ENCODE data around the gene AMELX. TPM values are rescaled to one million over a fixed set of nuclear protein-coding genes. Genes with fewer than 3 reads are reported as not detected.

AMELX gene
- not detected for total RNA-seq

- Mint-ChIP-seq H3K27ac (no peak within 1 kb of the TSS), H3K4me1 (no peaks in the 10 kb centered on the region), H3K4me3 (no peak within 1 kb of the TSS), H3K27me3 (no peaks in the 10 kb centered on the region), H3K36me3 (no peaks in the 10 kb centered on the region), H3K9me3 (no peaks in the 10 kb centered on the region)
- no peak for DNase-seq
Measured at GRCh38 chrX:11293113-11293512, at the start of gene AMELX. Gene AMELX (plus strand): TSS chrX:11293413. CDS start chrX:11294789, 1,376 bp downstream.

GRCh38 chrX:11244636-11245035 is 48.6 kb upstream of the AMELX start:
- H3K4me3 Mint-ChIP-seq, result no peak overlapping the region
- no peaks in the 10 kb centered on the region for H3K4me1 Mint-ChIP-seq
- no peak for DNase-seq
- H3K27ac Mint-ChIP-seq, result no peak overlapping the region
- no peaks in the 10 kb centered on the region for H3K27me3 Mint-ChIP-seq
- no peaks in the 10 kb centered on the region for H3K9me3 Mint-ChIP-seq
- no peaks in the 10 kb centered on the region for H3K36me3 Mint-ChIP-seq

DNA sequence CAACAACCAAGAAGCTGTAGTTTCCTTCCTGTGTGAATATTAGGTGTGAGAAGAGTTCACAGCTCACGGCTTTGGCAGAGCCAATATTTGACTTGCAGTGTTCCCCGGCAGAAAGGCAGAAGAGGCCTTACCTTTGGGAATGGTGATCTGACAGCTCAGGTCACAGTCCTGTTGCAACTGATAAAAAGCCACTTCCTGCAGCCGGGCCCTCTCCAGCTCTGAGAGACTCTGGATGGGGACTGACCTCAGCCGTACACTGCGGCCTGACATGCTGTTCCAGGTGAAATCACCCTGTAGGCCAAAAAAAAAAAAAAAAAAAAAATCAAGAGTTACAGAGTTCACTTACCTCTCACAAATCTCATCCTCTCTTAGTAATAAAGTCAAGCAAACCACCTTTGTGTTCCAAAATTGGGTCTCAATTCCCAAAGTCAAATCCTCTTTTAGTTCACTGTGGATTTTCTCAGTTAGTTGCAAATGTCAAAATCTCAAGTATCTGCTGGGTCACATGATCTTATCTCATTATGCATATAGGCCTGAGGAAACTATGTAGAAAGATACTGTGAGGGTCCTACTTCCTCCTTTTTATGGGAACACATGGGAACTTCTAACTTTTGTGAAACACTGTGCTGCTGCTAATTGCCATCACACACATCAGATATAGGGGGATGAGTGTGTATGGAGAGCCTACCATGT is 38.6 kb upstream of the AMELX start:
- Mint-ChIP-seq H3K4me1 (no peaks in the 10 kb centered on the region), H3K4me3 (no peak overlapping the region), H3K36me3 (no peaks in the 10 kb centered on the region), H3K9me3 (no peaks in the 10 kb centered on the region), H3K27me3 (no peaks in the 10 kb centered on the region), H3K27ac (no peak overlapping the region)
- no peak for DNase-seq

GRCh38 chrX:11257290-11257689 is 35.9 kb upstream of the AMELX start:
- H3K27me3 Mint-ChIP-seq, result no peaks in the 10 kb centered on the region
- H3K27ac Mint-ChIP-seq, result no peak overlapping the region
- H3K36me3 Mint-ChIP-seq, result no peaks in the 10 kb centered on the region
- no peaks in the 10 kb centered on the region for H3K4me1 Mint-ChIP-seq
- H3K9me3 Mint-ChIP-seq, result no peaks in the 10 kb centered on the region
- no peak overlapping the region for H3K4me3 Mint-ChIP-seq
- no peak for DNase-seq

GRCh38 chrX:11257711-11258110 is 35.5 kb upstream of the AMELX start:
- Mint-ChIP-seq H3K4me1 (no peaks in the 10 kb centered on the region), H3K9me3 (no peaks in the 10 kb centered on the region), H3K4me3 (no peak overlapping the region), H3K27ac (no peak overlapping the region), H3K27me3 (no peaks in the 10 kb centered on the region), H3K36me3 (no peaks in the 10 kb centered on the region)
- DNase-seq, result no peak

GRCh38 chrX:11259437-11259836 is 33.8 kb upstream of the AMELX start:
- no peaks in the 10 kb centered on the region for H3K9me3 Mint-ChIP-seq
- DNase-seq, result no peak

GRCh38 chrX:11261260-11261659 is 32.0 kb upstream of the AMELX start:
- no peaks in the 10 kb centered on the region for H3K9me3 Mint-ChIP-seq
- no peaks in the 10 kb centered on the region for H3K27me3 Mint-ChIP-seq
- H3K36me3 Mint-ChIP-seq, result no peaks in the 10 kb centered on the region
- no peak for DNase-seq
- H3K4me1 Mint-ChIP-seq, result no peaks in the 10 kb centered on the region
- H3K27ac Mint-ChIP-seq, result no peak overlapping the region
- H3K4me3 Mint-ChIP-seq, result no peak overlapping the region

More at GRCh38 chrX:11259437-11259836, 33.8 kb upstream of the AMELX start:
- H3K27ac Mint-ChIP-seq, result no peak overlapping the region
- no peaks in the 10 kb centered on the region for H3K4me1 Mint-ChIP-seq
- no peaks in the 10 kb centered on the region for H3K36me3 Mint-ChIP-seq
- no peak overlapping the region for H3K4me3 Mint-ChIP-seq
- no peaks in the 10 kb centered on the region for H3K27me3 Mint-ChIP-seq

- no peak overlapping the region for H3K4me3 Mint-ChIP-seq
- H3K27me3 Mint-ChIP-seq, result no peaks in the 10 kb centered on the region
- DNase-seq, result no peak
- no peaks in the 10 kb centered on the region for H3K36me3 Mint-ChIP-seq
- H3K9me3 Mint-ChIP-seq, result no peaks in the 10 kb centered on the region
- no peak overlapping the region for H3K27ac Mint-ChIP-seq
- no peaks in the 10 kb centered on the region for H3K4me1 Mint-ChIP-seq
Measured at GRCh38 chrX:11264925-11265324, 28.3 kb upstream of the AMELX start.

- H3K27me3 Mint-ChIP-seq, result no peaks in the 10 kb centered on the region
- no peak overlapping the region for H3K4me3 Mint-ChIP-seq
- DNase-seq, result no peak
- no peak overlapping the region for H3K27ac Mint-ChIP-seq
- H3K4me1 Mint-ChIP-seq, result no peaks in the 10 kb centered on the region
- H3K36me3 Mint-ChIP-seq, result no peaks in the 10 kb centered on the region
- no peaks in the 10 kb centered on the region for H3K9me3 Mint-ChIP-seq
Measured at GRCh38 chrX:11265352-11265751, 27.9 kb upstream of the AMELX start.

GRCh38 chrX:11266573-11267003 is 26.6 kb upstream of the AMELX start:
- Mint-ChIP-seq H3K9me3 (no peaks in the 10 kb centered on the region), H3K27ac (no peak overlapping the region), H3K4me3 (no peak overlapping the region), H3K27me3 (no peaks in the 10 kb centered on the region), H3K4me1 (no peaks in the 10 kb centered on the region), H3K36me3 (no peaks in the 10 kb centered on the region)
- DNase-seq, result no peak

DNA sequence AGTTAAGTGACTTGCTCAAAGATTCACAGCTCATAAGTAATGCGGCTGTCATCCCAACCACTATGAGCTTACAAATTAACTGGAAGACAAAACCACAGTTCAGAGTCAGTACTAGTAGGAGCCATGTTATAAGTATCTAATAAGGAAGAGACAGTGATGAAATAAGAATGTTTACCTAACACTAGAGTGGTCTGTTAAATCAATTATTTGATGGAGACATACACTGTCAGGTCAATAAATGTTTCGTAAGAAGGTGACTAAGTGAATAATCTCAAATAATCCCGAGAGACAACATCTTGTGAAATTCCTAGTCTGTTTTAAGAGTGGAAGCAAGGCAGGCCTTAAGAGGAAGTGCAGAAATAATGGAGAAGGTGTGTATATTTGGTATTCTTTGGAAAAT is 25.8 kb upstream of the AMELX start:
- no peak overlapping the region for H3K27ac Mint-ChIP-seq

GRCh38 chrX:11269006-11269405 is 24.2 kb upstream of the AMELX start:
- Mint-ChIP-seq H3K27me3 (no peaks in the 10 kb centered on the region), H3K27ac (peak overlapping the region; percentile 34), H3K36me3 (no peaks in the 10 kb centered on the region), H3K9me3 (no peaks in the 10 kb centered on the region), H3K4me1 (no peaks in the 10 kb centered on the region), H3K4me3 (no peak overlapping the region)
- no peak for DNase-seq

More for the DNA sequence above, 25.8 kb upstream of the AMELX start:
- Mint-ChIP-seq H3K27me3 (no peaks in the 10 kb centered on the region), H3K4me1 (no peaks in the 10 kb centered on the region), H3K9me3 (no peaks in the 10 kb centered on the region), H3K36me3 (no peaks in the 10 kb centered on the region), H3K4me3 (no peak overlapping the region)
- DNase-seq, result no peak

GRCh38 chrX:11269996-11270395 is 23.2 kb upstream of the AMELX start:
- no peak overlapping the region for H3K27ac Mint-ChIP-seq
- H3K27me3 Mint-ChIP-seq, result no peaks in the 10 kb centered on the region
- no peak overlapping the region for H3K4me3 Mint-ChIP-seq
- H3K4me1 Mint-ChIP-seq, result no peaks in the 10 kb centered on the region
- no peaks in the 10 kb centered on the region for H3K9me3 Mint-ChIP-seq
- no peak for DNase-seq
- no peaks in the 10 kb centered on the region for H3K36me3 Mint-ChIP-seq

- H3K27ac Mint-ChIP-seq, result no peak overlapping the region
- DNase-seq, result no peak
- no peaks in the 10 kb centered on the region for H3K9me3 Mint-ChIP-seq
- no peaks in the 10 kb centered on the region for H3K27me3 Mint-ChIP-seq
- no peaks in the 10 kb centered on the region for H3K4me1 Mint-ChIP-seq
- no peaks in the 10 kb centered on the region for H3K36me3 Mint-ChIP-seq
- H3K4me3 Mint-ChIP-seq, result no peak overlapping the region
Measured at GRCh38 chrX:11272290-11272689, 20.9 kb upstream of the AMELX start.

GRCh38 chrX:11272863-11273262 is 20.4 kb upstream of the AMELX start:
- Mint-ChIP-seq H3K27me3 (no peaks in the 10 kb centered on the region), H3K4me1 (no peaks in the 10 kb centered on the region), H3K27ac (no peak overlapping the region), H3K9me3 (no peaks in the 10 kb centered on the region), H3K4me3 (no peak overlapping the region), H3K36me3 (no peaks in the 10 kb centered on the region)
- no peak for DNase-seq

GRCh38 chrX:11273544-11273943 is 19.7 kb upstream of the AMELX start:
- H3K36me3 Mint-ChIP-seq, result no peaks in the 10 kb centered on the region
- H3K27me3 Mint-ChIP-seq, result no peaks in the 10 kb centered on the region
- no peak for DNase-seq
- no peaks in the 10 kb centered on the region for H3K4me1 Mint-ChIP-seq
- H3K27ac Mint-ChIP-seq, result no peak overlapping the region
- H3K9me3 Mint-ChIP-seq, result no peaks in the 10 kb centered on the region
- no peak overlapping the region for H3K4me3 Mint-ChIP-seq

All from activated naive CD8-positive, alpha-beta T cell treated with anti-CD3 and anti-CD28 coated beads for 36 hours (primary cell).